ENCODE measurements around the gene SFI1. TPM values are rescaled to one million over a fixed set of nuclear protein-coding genes. Genes with fewer than 3 reads are reported as not detected.
A peak's percentile ranks its signal among the peaks of the same experiment; 100 is the strongest.

Gene SFI1
- total and polyA plus RNA-seq, 4 donors = 14.0 to 46.0 (median 32.7) TPM

DNA sequence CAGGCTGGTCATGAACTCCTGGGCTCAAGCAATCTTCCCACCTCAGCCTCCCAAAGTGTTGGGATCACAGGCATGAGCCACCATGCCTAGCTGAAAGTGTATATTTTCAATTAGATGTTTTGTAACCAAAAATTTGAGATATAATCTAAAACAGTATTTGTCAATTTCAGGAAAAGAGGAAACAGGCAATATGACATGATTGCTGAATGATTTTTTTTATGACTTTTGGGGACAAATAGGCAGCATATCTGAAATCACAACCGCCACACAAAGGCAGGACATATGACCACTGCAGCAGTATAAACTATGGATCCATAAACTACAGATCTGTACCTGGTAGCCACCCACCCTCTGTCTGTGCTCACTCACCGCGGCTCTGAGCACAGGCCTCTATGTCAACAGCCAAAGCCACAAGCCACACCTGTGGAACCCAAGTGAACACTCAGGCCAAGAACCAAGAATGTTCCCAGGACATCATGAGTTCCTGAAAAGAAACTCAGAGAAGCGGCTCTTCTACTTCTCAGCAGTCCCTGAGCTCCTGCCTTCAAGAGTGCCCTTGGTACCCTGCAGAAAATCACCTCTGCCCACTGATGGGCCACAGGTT is 143.2 kb downstream of the SFI1 start:
- 35 to 50% methylated on average over 4 of the region's 4 CpGs for WGBS, 2 donors
- H3K36me3 ChIP-seq (ENCODE audit: control insufficient read depth in 4 of 4, insufficient read depth in 4 of 4, low read length in 4 of 4) = peaks cover 0 to 4% (median under 1%) of the 10 kb centered on the region in 4 donors
- H3K4me3 ChIP-seq = no peak overlapping the region
- no peaks in the 10 kb centered on the region for H3K4me1 ChIP-seq (ENCODE audit: control insufficient read depth in 5 of 5, insufficient read depth in 5 of 5, low read length in 5 of 5)
- no peaks in the 10 kb centered on the region for H3K27me3 ChIP-seq (ENCODE audit: control insufficient read depth in 3 of 3, insufficient read depth in 3 of 3, low read length in 2 of 3)
- no peaks in the 10 kb centered on the region for H3K9me3 ChIP-seq (ENCODE audit: control insufficient read depth in 4 of 4, insufficient read depth in 3 of 4, low read length in 3 of 4)
- peak overlapping the region in 1 of 2 donors; percentile 27 for H3K27ac ChIP-seq (ENCODE audit: low read depth in 1 of 2, low read length in 1 of 2)
- ATAC-seq (ENCODE audit: insufficient read depth, low FRiP score) (peak; percentile 27), DNase-seq (no peak)
- TF ChIP-seq, protein P1, sequence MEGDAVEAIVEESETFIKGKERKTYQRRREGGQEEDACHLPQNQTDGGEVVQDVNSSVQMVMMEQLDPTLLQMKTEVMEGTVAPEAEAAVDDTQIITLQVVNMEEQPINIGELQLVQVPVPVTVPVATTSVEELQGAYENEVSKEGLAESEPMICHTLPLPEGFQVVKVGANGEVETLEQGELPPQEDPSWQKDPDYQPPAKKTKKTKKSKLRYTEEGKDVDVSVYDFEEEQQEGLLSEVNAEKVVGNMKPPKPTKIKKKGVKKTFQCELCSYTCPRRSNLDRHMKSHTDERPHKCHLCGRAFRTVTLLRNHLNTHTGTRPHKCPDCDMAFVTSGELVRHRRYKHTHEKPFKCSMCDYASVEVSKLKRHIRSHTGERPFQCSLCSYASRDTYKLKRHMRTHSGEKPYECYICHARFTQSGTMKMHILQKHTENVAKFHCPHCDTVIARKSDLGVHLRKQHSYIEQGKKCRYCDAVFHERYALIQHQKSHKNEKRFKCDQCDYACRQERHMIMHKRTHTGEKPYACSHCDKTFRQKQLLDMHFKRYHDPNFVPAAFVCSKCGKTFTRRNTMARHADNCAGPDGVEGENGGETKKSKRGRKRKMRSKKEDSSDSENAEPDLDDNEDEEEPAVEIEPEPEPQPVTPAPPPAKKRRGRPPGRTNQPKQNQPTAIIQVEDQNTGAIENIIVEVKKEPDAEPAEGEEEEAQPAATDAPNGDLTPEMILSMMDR (IDR thresholded peaks at IDR 0.05; ENCODE audit: control extremely low read depth, extremely low read depth) = no peak
- H3K9ac ChIP-seq (ENCODE audit: insufficient read depth in 1 of 2, low read length in 2 of 2) = no peak overlapping the region

DNA sequence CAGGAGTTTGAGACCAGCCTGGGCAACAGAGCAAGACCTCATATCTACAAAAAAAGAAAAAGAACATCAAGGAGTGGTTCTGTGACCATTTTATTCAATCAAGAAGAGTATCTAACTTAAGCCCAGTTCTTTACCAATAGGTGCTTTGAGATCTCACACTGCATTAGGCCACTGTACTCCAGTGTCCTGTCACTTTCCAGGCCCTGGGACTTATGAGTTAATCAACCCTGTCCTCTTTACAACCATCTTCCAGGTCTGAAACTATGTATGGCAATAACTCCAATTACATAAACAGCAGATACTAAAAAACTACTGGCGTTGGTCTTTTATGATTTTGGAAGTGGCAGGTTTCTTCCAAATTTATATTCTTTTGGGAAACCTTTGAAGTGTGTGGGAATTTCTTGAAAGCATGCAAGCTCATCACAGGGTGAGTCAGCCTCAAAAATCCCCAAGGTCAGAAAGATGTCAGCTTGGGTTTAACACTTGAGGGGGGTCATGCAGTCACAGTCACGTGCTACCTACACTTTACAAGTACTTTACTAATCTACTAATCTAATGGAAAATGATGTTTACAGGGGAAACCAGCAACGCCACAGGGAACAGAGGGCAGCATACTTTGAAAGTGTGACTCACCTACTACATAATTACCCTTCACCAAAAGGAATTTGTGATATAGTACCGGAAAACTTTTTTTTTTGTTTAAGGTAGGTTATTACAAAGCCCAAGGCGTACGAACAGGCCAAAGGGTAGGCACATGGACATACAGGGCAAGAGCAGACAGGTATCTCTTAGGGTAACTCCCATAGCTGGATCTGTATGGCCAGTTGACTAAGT is 150.1 kb downstream of the SFI1 start:
- H3K4me3 ChIP-seq = no peak overlapping the region
- no peak for DNase-seq

DNA sequence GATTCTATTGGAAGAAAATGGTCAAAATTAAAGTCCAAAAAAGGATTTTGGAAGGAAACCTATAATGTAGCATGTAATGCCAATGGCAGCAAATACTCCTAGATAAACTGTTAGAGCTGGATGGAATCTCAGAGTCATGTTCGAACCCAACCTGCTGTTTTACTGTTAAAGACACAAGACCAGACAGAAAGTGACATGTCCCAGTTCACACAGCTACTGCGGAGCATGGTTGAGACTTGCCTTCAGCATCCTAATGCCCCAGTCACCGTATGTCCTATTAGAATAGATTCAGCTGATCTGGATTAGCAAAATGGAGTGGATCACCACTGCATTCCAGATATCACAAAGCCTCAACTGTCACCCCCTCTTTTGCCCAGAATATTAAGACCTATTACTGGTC is 150.7 kb downstream of the SFI1 start:
- Histone ChIP-seq H3K27me3 (ENCODE audit: control insufficient read depth in 3 of 3, insufficient read depth in 3 of 3, low read length in 2 of 3) (no peaks in the 10 kb centered on the region), H3K9me3 (ENCODE audit: control insufficient read depth in 4 of 4, insufficient read depth in 3 of 4, low read length in 3 of 4) (no peaks in the 10 kb centered on the region), H3K36me3 (ENCODE audit: control insufficient read depth in 4 of 4, insufficient read depth in 4 of 4, low read length in 4 of 4) (peaks cover 4 to 15% (median 10%) of the 10 kb centered on the region in 4 donors), H3K4me1 (ENCODE audit: control insufficient read depth in 5 of 5, insufficient read depth in 5 of 5, low read length in 5 of 5) (peaks cover 0 to 7% (median 0%) of the 10 kb centered on the region in 5 donors), H3K27ac (ENCODE audit: low read depth in 1 of 2, low read length in 1 of 2) (no peak overlapping the region), H3K4me3 (no peak overlapping the region), H3K9ac (ENCODE audit: insufficient read depth in 1 of 2, low read length in 2 of 2) (no peak overlapping the region)
- no peak for DNase-seq
- ATAC-seq (ENCODE audit: insufficient read depth, low FRiP score) = no peak
- WGBS, 2 donors = 96 to 97% methylated on average over 3 of the region's 3 CpGs
- TF ChIP-seq, protein P1 (IDR thresholded peaks at IDR 0.05; ENCODE audit: control extremely low read depth, extremely low read depth) = no peak

More for the DNA sequence above, 150.1 kb downstream of the SFI1 start:
- TF ChIP-seq, protein P1 (IDR thresholded peaks at IDR 0.05; ENCODE audit: control extremely low read depth, extremely low read depth) = no peak
- H3K27ac ChIP-seq (ENCODE audit: low read depth in 1 of 2, low read length in 1 of 2) = peak overlapping the region in 1 of 2 donors; percentile 63
- H3K36me3 ChIP-seq (ENCODE audit: control insufficient read depth in 4 of 4, insufficient read depth in 4 of 4, low read length in 4 of 4) = peaks cover 4 to 15% (median 10%) of the 10 kb centered on the region in 4 donors
- H3K4me1 ChIP-seq (ENCODE audit: control insufficient read depth in 5 of 5, insufficient read depth in 5 of 5, low read length in 5 of 5) = peaks cover 0 to 7% (median 0%) of the 10 kb centered on the region in 5 donors
- H3K27me3 ChIP-seq (ENCODE audit: control insufficient read depth in 3 of 3, insufficient read depth in 3 of 3, low read length in 2 of 3) = no peaks in the 10 kb centered on the region
- no peaks in the 10 kb centered on the region for H3K9me3 ChIP-seq (ENCODE audit: control insufficient read depth in 4 of 4, insufficient read depth in 3 of 4, low read length in 3 of 4)
- no peak overlapping the region for H3K9ac ChIP-seq (ENCODE audit: insufficient read depth in 1 of 2, low read length in 2 of 2)
- ATAC-seq (ENCODE audit: insufficient read depth, low FRiP score) = peak; percentile 66
- 65 to 82% methylated on average over 6 of the region's 6 CpGs for WGBS, 2 donors
